GM12875 (cell line): ENCODE measurements around the gene GYPC.

Source experiments
- H3K4me3 ChIP-seq: one replicate; pipeline ENCODE4 v1.5.1; 2011; ENCODE audit warnings: low read depth, low read length, control low read depth
- CTCF ChIP-seq: IDR thresholded peaks from 2 replicates; pipeline ENCODE4 v1.5.1; 2011; ENCODE audit warnings: low read depth, mild to moderate bottlenecking, control low read depth, inconsistent platforms, low read length, moderate library complexity, borderline replicate concordance; ENCODE audit not compliant: insufficient read depth

GYPC gene

GRCh38 chr2:126655500-126656430 lies at the start of gene GYPC:
Gene GYPC, plus strand, starts transcription at chr2:126656158. Its CDS starts 106 bp downstream, at chr2:126656264.
- peak within 1 kb of the TSS; percentile 94 for H3K4me3 ChIP-seq

GRCh38 chr2:126614524-126615227 lies 41.3 kb upstream of the GYPC start:
- no peak overlapping the region for H3K4me3 ChIP-seq
- no peak for TF ChIP-seq CTCF

More at GRCh38 chr2:126655500-126656430, at the start of gene GYPC:
- no peak for TF ChIP-seq CTCF

GRCh38 chr2:126616606-126617069 lies 39.3 kb upstream of the GYPC start:
- TF ChIP-seq CTCF, result no peak
- no peak overlapping the region for H3K4me3 ChIP-seq

GRCh38 chr2:126620302-126620701 lies 35.7 kb upstream of the GYPC start:
- TF ChIP-seq CTCF, result no peak
- no peak overlapping the region for H3K4me3 ChIP-seq

- H3K4me3 ChIP-seq, result no peak overlapping the region
- TF ChIP-seq CTCF, result no peak
Measured at GRCh38 chr2:126623000-126623399, 33.0 kb upstream of the GYPC start.

GRCh38 chr2:126627643-126628042 lies 28.3 kb upstream of the GYPC start:
- H3K4me3 ChIP-seq, result no peak overlapping the region
- TF ChIP-seq CTCF, result no peak
